ENCODE measurements around the gene PDPR.
"Not testable (repeated sequence)": the region's sequence is repeated elsewhere in the genome, so short reads cannot be mapped to it uniquely, and the experiment has no call there.

Gene PDPR

DNA sequence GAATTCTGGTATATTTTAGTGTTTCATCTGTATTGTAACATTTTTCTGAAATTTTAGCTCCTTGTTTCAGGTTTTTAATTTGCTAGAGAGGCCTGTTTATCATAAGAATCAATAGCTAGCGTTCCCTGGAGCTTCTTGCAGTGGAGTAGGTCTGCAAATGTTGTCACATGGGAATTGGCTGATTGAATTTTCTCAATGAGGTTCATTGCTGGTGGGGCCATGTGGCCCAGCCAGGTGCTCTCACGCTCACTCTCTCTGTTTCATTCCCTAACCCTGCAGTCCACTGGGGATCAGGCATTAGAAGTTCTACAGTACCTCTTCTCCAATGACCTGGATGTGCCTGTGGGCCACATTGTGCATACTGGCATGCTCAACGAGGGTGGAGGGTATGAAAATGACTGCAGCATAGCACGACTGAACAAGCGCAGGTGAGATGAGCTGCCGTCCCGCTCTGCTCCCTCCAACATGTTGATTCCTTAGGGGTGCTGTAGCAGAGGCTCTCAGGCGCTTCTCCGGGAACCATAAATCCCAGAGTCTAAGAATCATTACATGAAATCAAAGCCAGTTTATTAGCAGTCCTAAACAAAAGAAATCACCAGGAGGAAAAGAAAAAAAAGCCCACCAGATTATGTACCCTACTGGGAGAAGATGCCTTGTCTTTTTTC lies 29.2 kb downstream of the PDPR start:
- not testable (repeated sequence) for H3K27ac ChIP-seq (replicated peaks); DNase-seq (ENCODE audit: low read depth in 1 of 2, low spot score in 1 of 2); H3K27me3 ChIP-seq (ENCODE audit: insufficient read depth, poor library complexity, severe bottlenecking); H3K4me3 ChIP-seq (replicated peaks; ENCODE audit: insufficient read depth, low read length)

DNA sequence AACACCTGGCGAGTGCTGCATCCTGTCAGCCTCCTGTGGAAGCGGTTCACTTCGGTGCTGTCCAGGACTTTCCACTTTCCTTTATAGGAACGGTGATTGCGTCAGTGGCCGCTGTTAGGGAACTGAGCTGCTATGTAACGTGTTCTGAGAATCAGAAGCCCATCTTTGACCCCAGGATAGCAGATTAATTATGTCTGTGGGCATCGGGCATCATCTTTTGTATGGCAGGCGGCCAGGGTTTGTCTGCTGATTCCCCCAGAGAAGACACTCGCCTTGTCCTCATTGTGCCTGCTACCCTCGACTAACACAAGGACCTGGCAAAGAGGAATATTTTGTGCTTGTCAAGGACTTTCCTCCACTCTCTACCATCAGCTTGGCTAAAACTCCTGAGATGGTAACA lies 33.7 kb downstream of the PDPR start:
- not testable (repeated sequence) for H3K27ac ChIP-seq (replicated peaks); DNase-seq (ENCODE audit: low read depth in 1 of 2, low spot score in 1 of 2)

DNA sequence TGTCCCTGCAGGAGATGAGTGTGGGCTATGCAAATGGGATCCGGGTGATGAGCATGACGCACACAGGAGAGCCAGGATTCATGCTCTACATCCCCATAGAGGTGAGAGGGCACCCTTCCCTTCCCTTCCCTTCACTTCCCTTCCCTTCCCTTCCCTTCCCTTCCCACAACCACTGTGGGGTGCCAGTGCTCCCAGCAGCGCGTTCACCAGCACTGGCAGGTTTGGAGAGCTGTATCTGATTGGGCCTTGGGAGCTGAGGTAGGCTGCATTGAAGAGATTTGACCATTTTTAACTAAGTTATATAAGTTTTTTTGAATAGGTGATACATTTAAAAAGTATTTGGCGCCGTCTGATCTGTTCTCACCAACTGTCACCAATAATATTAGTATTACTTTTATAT lies 34.3 kb downstream of the PDPR start:
- DNase-seq (ENCODE audit: low read depth in 1 of 2, low spot score in 1 of 2); H3K27me3 ChIP-seq (ENCODE audit: insufficient read depth, poor library complexity, severe bottlenecking); H3K27ac ChIP-seq (replicated peaks); H3K4me3 ChIP-seq (replicated peaks; ENCODE audit: insufficient read depth, low read length): not testable (repeated sequence)

More for the DNA sequence above, 33.7 kb downstream of the PDPR start:
- H3K27me3 ChIP-seq (ENCODE audit: insufficient read depth, poor library complexity, severe bottlenecking); H3K4me3 ChIP-seq (replicated peaks; ENCODE audit: insufficient read depth, low read length): not testable (repeated sequence)

DNA sequence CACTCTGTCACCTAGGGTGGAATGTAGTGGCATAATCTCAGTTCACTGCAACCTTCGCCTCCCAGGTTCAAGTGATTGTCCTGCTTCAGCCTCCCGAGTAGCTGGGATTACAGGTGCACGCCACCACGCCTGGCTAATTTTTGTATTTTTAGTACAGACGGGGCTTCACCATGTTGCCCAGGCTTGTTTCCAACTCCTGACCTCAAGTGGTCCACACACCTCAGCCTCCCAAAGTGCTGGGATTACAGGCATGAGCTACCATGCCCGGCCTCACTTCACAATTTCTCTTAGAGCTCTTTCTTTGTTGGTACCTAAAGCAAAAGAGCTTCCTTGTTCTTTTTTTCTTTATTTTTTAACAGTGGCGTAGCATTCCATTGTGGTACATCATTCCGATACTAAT lies 35.2 kb downstream of the PDPR start:
- not testable (repeated sequence) for DNase-seq (ENCODE audit: low read depth in 1 of 2, low spot score in 1 of 2); H3K27ac ChIP-seq (replicated peaks); H3K4me3 ChIP-seq (replicated peaks; ENCODE audit: insufficient read depth, low read length); H3K27me3 ChIP-seq (ENCODE audit: insufficient read depth, poor library complexity, severe bottlenecking)

DNA sequence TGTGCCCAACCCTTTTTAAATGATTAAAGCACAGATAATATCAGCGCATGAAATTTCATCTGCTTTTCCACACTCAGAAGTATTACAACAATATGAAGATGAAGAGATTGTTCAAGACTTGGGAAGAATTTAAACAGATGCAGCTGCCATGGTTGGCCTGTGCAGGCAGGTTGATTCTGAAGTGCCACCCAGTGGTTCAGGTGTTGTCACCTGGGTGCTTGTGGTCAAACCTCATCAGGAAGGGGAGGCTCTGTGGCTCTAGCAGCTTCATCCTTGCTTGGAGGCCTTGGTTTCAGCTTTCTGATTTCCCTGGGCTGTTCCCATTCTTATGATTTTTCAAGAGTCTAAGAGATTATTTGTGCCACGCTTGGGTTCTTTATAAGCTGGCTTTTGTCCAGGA lies 37.3 kb downstream of the PDPR start:
- Histone ChIP-seq H3K4me3 (replicated peaks; ENCODE audit: insufficient read depth, low read length) (no peak overlapping the region), H3K27ac (replicated peaks) (no peak overlapping the region), H3K27me3 (ENCODE audit: insufficient read depth, poor library complexity, severe bottlenecking) (no peaks in the 10 kb centered on the region)
- DNase-seq (ENCODE audit: low read depth in 1 of 2, low spot score in 1 of 2), result no peak
- TF ChIP-seq, protein P1, sequence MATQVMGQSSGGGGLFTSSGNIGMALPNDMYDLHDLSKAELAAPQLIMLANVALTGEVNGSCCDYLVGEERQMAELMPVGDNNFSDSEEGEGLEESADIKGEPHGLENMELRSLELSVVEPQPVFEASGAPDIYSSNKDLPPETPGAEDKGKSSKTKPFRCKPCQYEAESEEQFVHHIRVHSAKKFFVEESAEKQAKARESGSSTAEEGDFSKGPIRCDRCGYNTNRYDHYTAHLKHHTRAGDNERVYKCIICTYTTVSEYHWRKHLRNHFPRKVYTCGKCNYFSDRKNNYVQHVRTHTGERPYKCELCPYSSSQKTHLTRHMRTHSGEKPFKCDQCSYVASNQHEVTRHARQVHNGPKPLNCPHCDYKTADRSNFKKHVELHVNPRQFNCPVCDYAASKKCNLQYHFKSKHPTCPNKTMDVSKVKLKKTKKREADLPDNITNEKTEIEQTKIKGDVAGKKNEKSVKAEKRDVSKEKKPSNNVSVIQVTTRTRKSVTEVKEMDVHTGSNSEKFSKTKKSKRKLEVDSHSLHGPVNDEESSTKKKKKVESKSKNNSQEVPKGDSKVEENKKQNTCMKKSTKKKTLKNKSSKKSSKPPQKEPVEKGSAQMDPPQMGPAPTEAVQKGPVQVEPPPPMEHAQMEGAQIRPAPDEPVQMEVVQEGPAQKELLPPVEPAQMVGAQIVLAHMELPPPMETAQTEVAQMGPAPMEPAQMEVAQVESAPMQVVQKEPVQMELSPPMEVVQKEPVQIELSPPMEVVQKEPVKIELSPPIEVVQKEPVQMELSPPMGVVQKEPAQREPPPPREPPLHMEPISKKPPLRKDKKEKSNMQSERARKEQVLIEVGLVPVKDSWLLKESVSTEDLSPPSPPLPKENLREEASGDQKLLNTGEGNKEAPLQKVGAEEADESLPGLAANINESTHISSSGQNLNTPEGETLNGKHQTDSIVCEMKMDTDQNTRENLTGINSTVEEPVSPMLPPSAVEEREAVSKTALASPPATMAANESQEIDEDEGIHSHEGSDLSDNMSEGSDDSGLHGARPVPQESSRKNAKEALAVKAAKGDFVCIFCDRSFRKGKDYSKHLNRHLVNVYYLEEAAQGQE (IDR thresholded peaks at IDR 0.05; ENCODE audit: insufficient replicate concordance, low read depth), result no peak
- no peak for TF ChIP-seq SPI1 (IDR thresholded peaks at IDR 0.05; ENCODE audit: borderline replicate concordance, low read depth)

DNA sequence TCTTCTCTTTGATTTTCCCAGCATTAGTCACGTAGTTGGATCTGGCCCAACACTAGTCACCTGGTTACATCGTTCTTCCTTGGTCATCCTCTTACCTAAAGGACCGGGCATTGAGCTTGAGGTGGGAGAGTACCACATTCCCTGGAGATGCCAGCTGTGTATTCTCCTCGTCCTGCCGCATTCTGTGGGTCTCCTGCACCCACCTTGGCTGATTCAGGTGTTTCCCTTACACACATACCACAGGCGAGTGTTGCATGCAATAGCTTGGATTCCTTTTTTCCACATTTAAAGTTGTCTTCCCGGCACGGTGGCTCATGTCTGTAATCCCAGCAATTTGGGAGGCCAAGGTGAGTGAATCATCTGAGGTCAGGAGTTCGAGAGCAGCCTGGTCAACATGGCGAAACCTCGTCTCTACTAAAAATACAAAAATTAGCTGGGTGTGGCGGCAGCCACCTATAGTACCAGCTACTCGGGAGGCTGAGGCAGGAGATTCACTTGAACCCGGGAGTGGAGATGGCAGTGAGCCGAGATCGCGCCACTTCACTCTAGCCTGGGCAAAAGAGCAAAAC lies 37.9 kb downstream of the PDPR start:
- TF ChIP-seq, protein P2, sequence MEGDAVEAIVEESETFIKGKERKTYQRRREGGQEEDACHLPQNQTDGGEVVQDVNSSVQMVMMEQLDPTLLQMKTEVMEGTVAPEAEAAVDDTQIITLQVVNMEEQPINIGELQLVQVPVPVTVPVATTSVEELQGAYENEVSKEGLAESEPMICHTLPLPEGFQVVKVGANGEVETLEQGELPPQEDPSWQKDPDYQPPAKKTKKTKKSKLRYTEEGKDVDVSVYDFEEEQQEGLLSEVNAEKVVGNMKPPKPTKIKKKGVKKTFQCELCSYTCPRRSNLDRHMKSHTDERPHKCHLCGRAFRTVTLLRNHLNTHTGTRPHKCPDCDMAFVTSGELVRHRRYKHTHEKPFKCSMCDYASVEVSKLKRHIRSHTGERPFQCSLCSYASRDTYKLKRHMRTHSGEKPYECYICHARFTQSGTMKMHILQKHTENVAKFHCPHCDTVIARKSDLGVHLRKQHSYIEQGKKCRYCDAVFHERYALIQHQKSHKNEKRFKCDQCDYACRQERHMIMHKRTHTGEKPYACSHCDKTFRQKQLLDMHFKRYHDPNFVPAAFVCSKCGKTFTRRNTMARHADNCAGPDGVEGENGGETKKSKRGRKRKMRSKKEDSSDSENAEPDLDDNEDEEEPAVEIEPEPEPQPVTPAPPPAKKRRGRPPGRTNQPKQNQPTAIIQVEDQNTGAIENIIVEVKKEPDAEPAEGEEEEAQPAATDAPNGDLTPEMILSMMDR (IDR thresholded peaks at IDR 0.05; ENCODE audit: insufficient read depth, low read length), result no peak
- TF ChIP-seq SPI1 (IDR thresholded peaks at IDR 0.05; ENCODE audit: borderline replicate concordance, low read depth) (no peak), POLR2AphosphoS5 (IDR thresholded peaks at IDR 0.05; ENCODE audit: low read depth) (no peak), GABPA (IDR thresholded peaks at IDR 0.05; ENCODE audit: low read depth) (no peak)
- TF ChIP-seq, protein P1 (IDR thresholded peaks at IDR 0.05; ENCODE audit: insufficient replicate concordance, low read depth), result no peak
- Histone ChIP-seq H3K27ac (replicated peaks) (no peak overlapping the region), H3K27me3 (ENCODE audit: insufficient read depth, poor library complexity, severe bottlenecking) (no peaks in the 10 kb centered on the region), H3K4me3 (replicated peaks; ENCODE audit: insufficient read depth, low read length) (no peak overlapping the region)
- no peak for DNase-seq (ENCODE audit: low read depth in 1 of 2, low spot score in 1 of 2)

Measured in HL-60 (cell line).